Measurements from ENCODE around the gene P2RX2. TPM values are rescaled to one million over a fixed set of nuclear protein-coding genes. Genes with fewer than 3 reads are reported as not detected.
A peak's percentile ranks its signal among the peaks of the same experiment; 100 is the strongest.

Gene P2RX2
- total RNA-seq, 1 donor from 2014 or later = not detected

GRCh38 chr12:132617135-132617701 lies 1.4 kb upstream of the P2RX2 start:
- TF ChIP-seq EZH2phosphoT487 (IDR thresholded peaks at IDR 0.05) (no peak), EZH2 (IDR thresholded peaks at IDR 0.05) (no peak), CTCF (IDR thresholded peaks at IDR 0.05) (no peak)
- Histone ChIP-seq H3K9ac (no peak overlapping the region), H3K27me3 (peaks cover 94% of the 10 kb centered on the region), H3K4me1 (no peaks in the 10 kb centered on the region), H4K20me1 (ENCODE audit: low read depth) (peaks cover 12% of the 10 kb centered on the region), H3K36me3 (no peaks in the 10 kb centered on the region), H2AFZ (replicated peaks) (no peak overlapping the region), H3K79me2 (ENCODE audit: low read depth) (no peaks in the 10 kb centered on the region), H3K27ac (no peak overlapping the region), H3K4me2 (no peak overlapping the region), H3F3A (ENCODE audit: low read depth) (no peaks in the 10 kb centered on the region), H3K4me3 (no peak overlapping the region), H3K9me3 (ENCODE audit: low read depth) (peaks cover 9% of the 10 kb centered on the region)
- Mint-ChIP-seq H3K36me3 (peaks cover 2% of the 10 kb centered on the region), H3K4me1 (peaks cover 13% of the 10 kb centered on the region), H3K27me3 (ENCODE audit: insufficient read depth, low read depth) (peaks cover 45% of the 10 kb centered on the region), H3K4me3 (no peak overlapping the region), H3K27ac (no peak overlapping the region), H3K9me3 (peaks cover 24% of the 10 kb centered on the region)
- no peak for DNase-seq (ENCODE audit: low spot score)

- Mint-ChIP-seq H3K4me1 (peaks cover 20% of the 10 kb centered on the region), H3K9me3 (peaks cover 24% of the 10 kb centered on the region), H3K4me3 (peak overlapping the region; percentile 82), H3K36me3 (peaks cover 2% of the 10 kb centered on the region), H3K27me3 (ENCODE audit: insufficient read depth, low read depth) (peaks cover 47% of the 10 kb centered on the region), H3K27ac (no peak overlapping the region)
- H3K27ac ChIP-seq = no peak overlapping the region
- peak overlapping the region; percentile 32 for H3K4me3 ChIP-seq
- H3K4me1 ChIP-seq = no peaks in the 10 kb centered on the region
- H3F3A ChIP-seq (ENCODE audit: low read depth) = no peaks in the 10 kb centered on the region
- H4K20me1 ChIP-seq (ENCODE audit: low read depth) = peaks cover 20% of the 10 kb centered on the region
- DNase-seq (ENCODE audit: low spot score) = peak; percentile 52
- H2AFZ ChIP-seq (replicated peaks) = no peak overlapping the region
- peaks cover 9% of the 10 kb centered on the region for H3K9me3 ChIP-seq (ENCODE audit: low read depth)
- H3K9ac ChIP-seq = no peak overlapping the region
- H3K27me3 ChIP-seq = peaks cover 86% of the 10 kb centered on the region
- TF ChIP-seq CTCF (IDR thresholded peaks at IDR 0.05) (no peak), EZH2 (IDR thresholded peaks at IDR 0.05) (peak; percentile 91), EZH2phosphoT487 (IDR thresholded peaks at IDR 0.05) (peak; percentile 69)
- H3K36me3 ChIP-seq = no peaks in the 10 kb centered on the region
- H3K79me2 ChIP-seq (ENCODE audit: low read depth) = no peaks in the 10 kb centered on the region
- peak overlapping the region; percentile 64 for H3K4me2 ChIP-seq
Observed at GRCh38 chr12:132617822-132618682, 524 bp upstream of the P2RX2 start.

GRCh38 chr12:132619071-132619385 lies 452 bp downstream of the P2RX2 start:
- Histone ChIP-seq H3K27ac (no peak overlapping the region), H3F3A (ENCODE audit: low read depth) (peaks cover 4% of the 10 kb centered on the region), H3K4me2 (no peak overlapping the region), H4K20me1 (ENCODE audit: low read depth) (peaks cover 26% of the 10 kb centered on the region), H2AFZ (replicated peaks) (no peak overlapping the region), H3K4me3 (no peak overlapping the region), H3K4me1 (no peaks in the 10 kb centered on the region), H3K9ac (no peak overlapping the region), H3K9me3 (ENCODE audit: low read depth) (peaks cover 9% of the 10 kb centered on the region), H3K36me3 (no peaks in the 10 kb centered on the region), H3K27me3 (peaks cover 76% of the 10 kb centered on the region), H3K79me2 (ENCODE audit: low read depth) (no peaks in the 10 kb centered on the region)
- H3K4me3 Mint-ChIP-seq = no peak overlapping the region
- H3K36me3 Mint-ChIP-seq = peaks cover 2% of the 10 kb centered on the region
- peaks cover 22% of the 10 kb centered on the region for H3K4me1 Mint-ChIP-seq
- DNase-seq (ENCODE audit: low spot score) = no peak
- H3K9me3 Mint-ChIP-seq = peaks cover 24% of the 10 kb centered on the region
- peaks cover 43% of the 10 kb centered on the region for H3K27me3 Mint-ChIP-seq (ENCODE audit: insufficient read depth, low read depth)
- no peak overlapping the region for H3K27ac Mint-ChIP-seq
- no peak for TF ChIP-seq EZH2 (IDR thresholded peaks at IDR 0.05)
- TF ChIP-seq EZH2phosphoT487 (IDR thresholded peaks at IDR 0.05) = no peak
- TF ChIP-seq CTCF (IDR thresholded peaks at IDR 0.05) = no peak

Measured in neural progenitor cell (in vitro differentiated cells).